Spleen (tissue), 11 donors: ENCODE results near the gene GPC3. TPM values are rescaled to one million over a fixed set of nuclear protein-coding genes. Genes with fewer than 3 reads are reported as not detected.

ENCODE experiments used
- DNase-seq: peaks from one replicate; pipeline ENCODE4 v3.0.0-alpha.2; 2020
- H3K27ac ChIP-seq, 8 donors: fragments of 200-600 bp; sonication (generic) in 7 of 8; 1 replicate in 4 of 8; 2 replicates in 4 of 8; pipeline versions ENCODE4 v1.5.0 to v1.8.0; 2016 to 2021; ENCODE audit warnings: inconsistent platforms in 4 of 8, mild to moderate bottlenecking in 4 of 8, moderate library complexity in 1 of 8
- H3K27me3 ChIP-seq, 7 donors: fragments of 200-600 bp; sonication (generic) in 6 of 7; replicated peaks in 1 of 7; 1 replicate in 4 of 7; 2 replicates in 3 of 7; pipeline versions ENCODE4 v1.5.0 to v1.8.0; 2016 to 2021; ENCODE audit warnings: inconsistent platforms in 3 of 7, mild to moderate bottlenecking in 1 of 7
- H3K36me3 ChIP-seq, 6 donors: fragments of 200-600 bp; sonication (generic) in 5 of 6; 1 replicate in 4 of 6; 2 replicates in 2 of 6; pipeline versions ENCODE4 v1.5.0 to v1.8.0; 2016 to 2021; ENCODE audit warnings: inconsistent platforms in 2 of 6
- H3K4me1 ChIP-seq, 6 donors: fragments of 200-600 bp; sonication (generic) in 5 of 6; 1 replicate in 3 of 6; 2 replicates in 3 of 6; pipeline versions ENCODE4 v1.5.0 to v1.8.0; 2016 to 2021; ENCODE audit warnings: inconsistent platforms in 3 of 6
- H3K4me3 ChIP-seq, 8 donors: fragments of 200-600 bp; sonication (generic) in 7 of 8; 1 replicate in 4 of 8; 2 replicates in 4 of 8; pipeline versions ENCODE4 v1.5.0 to v1.8.0; 2016 to 2021; ENCODE audit warnings: inconsistent platforms in 4 of 8, mild to moderate bottlenecking in 4 of 8, moderate library complexity in 2 of 8
- H3K9me3 ChIP-seq, 8 donors: fragments of 200-600 bp; sonication (generic) in 7 of 8; 1 replicate in 4 of 8; 2 replicates in 4 of 8; pipeline versions ENCODE4 v1.5.0 to v1.8.0; 2016 to 2021; ENCODE audit warnings: inconsistent platforms in 4 of 8
- CTCF ChIP-seq, 11 experiments: fragments of 200-600 bp in 7 of 11; fragments of 450-650 bp in 4 of 11; sonication (generic) in 4 of 11; IDR thresholded peaks in 8 of 11; conservative IDR thresholded peaks in 3 of 11; 1 replicate in 7 of 11; 2 replicates in 4 of 11; pipeline versions ENCODE4 v1.4.0 to v1.8.0; 2016 to 2021; ENCODE audit warnings: antibody characterized with exemption in 11 of 11, inconsistent platforms in 4 of 11, mild to moderate bottlenecking in 1 of 11
- POLR2A ChIP-seq, 3 donors: fragments of 450-650 bp; IDR thresholded peaks; one replicate each; pipeline ENCODE4 v1.5.1; 2017; ENCODE audit warnings: antibody characterized with exemption in 3 of 3, mild to moderate bottlenecking in 1 of 3
- POLR2AphosphoS5 ChIP-seq, 3 donors: sonication (generic); formaldehyde crosslinking; IDR thresholded peaks; one replicate each; pipeline ENCODE4 v1.5.1; 2017; ENCODE audit warnings: antibody characterized with exemption in 3 of 3
- WGBS, 5 donors: extraction: QIAGEN DNeasy Blood & Tissue Kit in 3 of 5; methylation state at CpG; one replicate each; pipeline versions ENCODE4 v1.1.5 to v1.1.7; 2013 to 2018; 5-methylcytosine and 5-hydroxymethylcytosine counted together
- intact Hi-C: fragments of 100-400 bp; cut with DNase I; formaldehyde crosslinking; loops from one replicate; pipeline ENCODE4 v1.15.0; 2023; ENCODE audit warnings: low total_unique reads
- polyA plus RNA-seq, 3 donors: library from polyadenylated mRNA; stranded (reverse); fragments of 200-250 nt; gene quantifications; one replicate each; pipeline ENCODE4 v1.2.1, GENCODE V29; 2013
- total RNA-seq, 7 donors: library from RNA; depleted of rRNA in 3 of 7; stranded (reverse); fragments of >200 nt in 3 of 7; fragmentation: NEBNext Ultra II Directional in 4 of 7; extraction: Animal tissue kit (Norgen Biotek cat#: 25700) in 4 of 7; gene quantifications; one replicate each; pipeline versions ENCODE4 v1.1.0 to v1.2.1, GENCODE V29; 2016 to 2021
- donor health status: healthy with polysubstance abuse.
- donor health status: DM: no; HTN: no; CAD: no; lungs with moderate emphysema.
- donor health status: DM: no; HTN: no; CAD: no.
- donor health status: Bipolar disorder and iron deficiency.
- donor health status: healthy.
- donor health status: DM: no; HTN: no; CAD: no.
- donor health status: DM: yes; HTN: yes; CAD: no.

The GPC3 gene
- total and polyA plus RNA-seq, 10 donors = 0.41 to 3.3 (median 1.5) TPM

GRCh38 chrX:133638285-133638684, 347.1 kb downstream of the GPC3 start:
- no peaks in the 10 kb centered on the region for H3K36me3 ChIP-seq
- TF ChIP-seq CTCF (IDR thresholded peaks at IDR 0.05 in 8 of 11, conservative IDR thresholded peaks at IDR 0.05 in 3 of 11) = no peak
- TF ChIP-seq POLR2AphosphoS5 (IDR thresholded peaks at IDR 0.05) = no peak
- TF ChIP-seq POLR2A (IDR thresholded peaks at IDR 0.05) = no peak
- no peaks in the 10 kb centered on the region for H3K4me1 ChIP-seq
- H3K27ac ChIP-seq = no peak overlapping the region
- 53 to 87% (median 58%) methylated on average over 4 of the region's 4 CpGs for WGBS, 5 donors
- peaks cover 0 to 13% (median 0%) of the 10 kb centered on the region in 7 donors for H3K27me3 ChIP-seq
- no peak overlapping the region for H3K4me3 ChIP-seq
- no peak for DNase-seq
- intact Hi-C loops = no loop called here
- no peaks in the 10 kb centered on the region for H3K9me3 ChIP-seq

- H3K36me3 ChIP-seq = no peaks in the 10 kb centered on the region
- TF ChIP-seq POLR2AphosphoS5 (IDR thresholded peaks at IDR 0.05) = no peak
- no peak for TF ChIP-seq POLR2A (IDR thresholded peaks at IDR 0.05)
- no peak for TF ChIP-seq CTCF (IDR thresholded peaks at IDR 0.05 in 8 of 11, conservative IDR thresholded peaks at IDR 0.05 in 3 of 11)
- WGBS, 5 donors = 76 to 95% (median 87%) methylated on average over 5 of the region's 5 CpGs
- no peak overlapping the region for H3K27ac ChIP-seq
- H3K4me3 ChIP-seq = no peak overlapping the region
- no peaks in the 10 kb centered on the region for H3K9me3 ChIP-seq
- H3K27me3 ChIP-seq = peaks cover 0 to 14% (median 0%) of the 10 kb centered on the region in 7 donors
- intact Hi-C loops = no loop called here
- no peak for DNase-seq
- H3K4me1 ChIP-seq = no peaks in the 10 kb centered on the region
Measured at GRCh38 chrX:133637765-133638164, 347.6 kb downstream of the GPC3 start.

GRCh38 chrX:133636009-133636408, 349.4 kb downstream of the GPC3 start:
- Histone ChIP-seq H3K4me3 (no peak overlapping the region), H3K9me3 (no peaks in the 10 kb centered on the region), H3K27ac (no peak overlapping the region), H3K4me1 (no peaks in the 10 kb centered on the region), H3K27me3 (peaks cover 0 to 7% (median 0%) of the 10 kb centered on the region in 7 donors), H3K36me3 (no peaks in the 10 kb centered on the region)
- no peak for DNase-seq
- intact Hi-C loops = no loop called here
- TF ChIP-seq CTCF (IDR thresholded peaks at IDR 0.05 in 8 of 11, conservative IDR thresholded peaks at IDR 0.05 in 3 of 11) (no peak), POLR2A (IDR thresholded peaks at IDR 0.05) (no peak), POLR2AphosphoS5 (IDR thresholded peaks at IDR 0.05) (no peak)
- WGBS, 5 donors = 83 to 91% (median 90%) methylated on average over 6 of the region's 6 CpGs

- no peak overlapping the region for H3K4me3 ChIP-seq
- no peaks in the 10 kb centered on the region for H3K4me1 ChIP-seq
- intact Hi-C loops = no loop called here
- TF ChIP-seq POLR2A (IDR thresholded peaks at IDR 0.05) (no peak), CTCF (IDR thresholded peaks at IDR 0.05 in 8 of 11, conservative IDR thresholded peaks at IDR 0.05 in 3 of 11) (no peak), POLR2AphosphoS5 (IDR thresholded peaks at IDR 0.05) (no peak)
- H3K9me3 ChIP-seq = no peaks in the 10 kb centered on the region
- no peak for DNase-seq
- H3K27me3 ChIP-seq = peaks cover 0 to 7% (median 0%) of the 10 kb centered on the region in 7 donors
- no peaks in the 10 kb centered on the region for H3K36me3 ChIP-seq
- 0 to 100% (median 81%) methylated on average over 1 of the region's 1 CpG for WGBS, 5 donors
- H3K27ac ChIP-seq = no peak overlapping the region
Measured at GRCh38 chrX:133634416-133634815, 351.0 kb downstream of the GPC3 start.
